Lung microvascular endothelial cell (primary cell): ENCODE measurements around the gene PRKAA1. TPM values are rescaled to one million over a fixed set of nuclear protein-coding genes. Genes with fewer than 3 reads are reported as not detected.
"Not testable (repeated sequence)": the region's sequence is repeated elsewhere in the genome, so short reads cannot be mapped to it uniquely, and the experiment has no call there.

Source experiments
- DNase-seq, 2 donors: peaks; one replicate each; pipeline versions ENCODE4 v3.0.0 to v3.0.0-alpha.2; 2010; ENCODE audit warnings: low read depth in 2 of 2
- total RNA-seq: library from RNA; depleted of rRNA; stranded (reverse); fragments of >200 nt; gene quantifications from 2 replicates; pipeline ENCODE4 v1.2.1, GENCODE V29; 2014

The PRKAA1 gene
- total RNA-seq, 1 donor from 2014 or later: 81.3 TPM

DNA sequence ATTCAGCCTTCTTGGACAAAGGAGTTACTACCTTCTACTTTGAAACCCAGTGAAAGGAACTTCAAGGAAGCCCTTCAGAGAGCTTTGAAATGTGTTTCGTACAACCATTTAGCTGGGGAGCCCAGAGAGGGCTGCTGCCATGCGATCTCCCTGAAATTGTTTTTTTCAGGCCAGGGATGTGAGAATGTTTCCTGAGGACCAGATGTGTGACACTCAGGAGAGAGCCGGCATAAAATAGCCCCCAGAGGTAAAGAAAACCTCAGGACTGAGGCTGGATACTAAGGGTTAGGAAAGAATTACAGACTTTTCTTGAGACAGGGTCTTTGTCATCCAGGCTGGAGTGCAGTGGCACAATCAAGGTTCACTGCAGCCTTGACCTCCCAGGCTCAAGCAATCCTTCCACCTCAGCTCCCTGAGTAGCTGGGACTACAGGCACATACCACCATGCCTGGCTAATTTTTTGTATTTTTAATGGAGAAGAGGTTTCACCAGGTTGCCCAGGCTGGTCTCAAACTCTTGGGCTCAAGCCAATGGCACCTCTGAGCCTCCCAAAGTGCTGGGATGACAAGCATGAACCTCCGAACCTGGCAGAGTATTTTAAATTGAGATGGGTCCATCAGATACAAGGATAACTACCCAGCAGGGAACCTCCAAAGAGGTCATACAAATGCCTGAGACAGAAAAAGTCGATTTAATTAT lies 28.5 kb upstream of the PRKAA1 start:
- DNase-seq: no peak

DNA sequence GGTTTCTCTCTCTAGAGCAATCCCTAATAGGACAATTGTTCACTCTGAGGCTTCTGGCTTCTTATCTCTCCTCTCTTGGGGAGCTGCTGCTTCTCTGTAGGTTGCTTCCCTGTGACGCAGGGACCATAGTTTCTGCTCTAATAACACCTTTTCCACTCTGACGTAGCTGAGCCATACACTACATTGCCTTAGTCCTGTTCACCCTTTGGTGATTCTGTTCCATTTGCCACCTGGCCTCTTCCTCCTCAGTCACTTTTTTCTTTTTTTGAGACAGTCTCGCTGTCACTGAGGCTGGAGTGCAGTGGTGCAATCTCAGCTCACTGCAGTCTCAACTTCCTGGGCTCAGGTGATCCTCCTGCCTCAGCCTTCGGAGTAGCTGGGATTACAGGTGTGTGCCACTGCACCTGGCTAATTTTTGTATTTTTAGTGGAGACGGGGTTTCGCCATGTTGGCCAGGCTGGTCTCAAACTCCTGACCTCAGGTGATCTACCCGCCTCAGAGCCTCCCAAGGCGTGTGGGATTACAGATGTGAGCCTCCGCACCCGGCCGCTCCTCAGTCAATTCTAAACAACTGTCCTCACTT lies 27.4 kb upstream of the PRKAA1 start:
- not testable (repeated sequence) for DNase-seq

DNA sequence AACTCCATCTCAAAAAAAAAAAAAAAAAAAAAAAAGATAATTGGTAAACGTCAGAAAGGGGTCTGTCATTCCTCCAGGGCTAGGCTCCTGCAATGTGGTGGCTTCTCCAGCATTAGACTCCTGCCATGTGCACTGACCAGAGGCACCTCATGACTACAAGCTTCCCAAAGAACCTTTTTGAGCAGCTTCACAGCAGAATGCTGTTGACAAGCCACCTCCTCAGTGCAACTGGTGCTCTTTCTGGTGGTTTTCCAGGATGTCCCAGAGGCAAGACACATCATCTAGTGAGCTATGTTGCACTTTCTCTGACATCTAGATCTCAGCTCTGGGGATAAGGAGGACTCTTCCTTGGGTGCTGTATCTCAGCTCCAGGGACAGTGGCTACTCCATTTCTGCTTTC lies 25.3 kb upstream of the PRKAA1 start:
- DNase-seq: no peak

GRCh38 chr5:40813698-40814281 lies 15.6 kb upstream of the PRKAA1 start:
- no peak for DNase-seq

DNA sequence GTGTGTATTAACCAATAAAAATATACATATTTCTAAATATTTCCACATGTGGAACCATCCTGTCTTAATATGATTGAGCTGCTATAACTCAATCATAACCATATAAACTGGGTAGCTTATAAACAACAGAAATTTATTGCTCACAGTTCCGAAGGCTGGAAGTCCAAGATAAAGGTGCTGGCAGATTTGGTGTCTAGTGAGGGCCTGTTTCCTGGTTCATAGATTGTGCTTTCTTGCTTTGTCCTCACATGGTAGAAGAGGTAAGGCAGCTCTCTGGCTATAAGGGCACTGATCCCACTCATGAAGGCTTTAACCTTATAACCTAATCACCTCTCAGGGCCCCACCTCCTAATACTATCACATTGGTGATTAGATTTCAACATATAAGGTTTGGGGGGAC lies 14.0 kb upstream of the PRKAA1 start:
- no peak for DNase-seq

- no peak for DNase-seq
Observed at GRCh38 chr5:40801771-40802562, 3.8 kb upstream of the PRKAA1 start.

DNA sequence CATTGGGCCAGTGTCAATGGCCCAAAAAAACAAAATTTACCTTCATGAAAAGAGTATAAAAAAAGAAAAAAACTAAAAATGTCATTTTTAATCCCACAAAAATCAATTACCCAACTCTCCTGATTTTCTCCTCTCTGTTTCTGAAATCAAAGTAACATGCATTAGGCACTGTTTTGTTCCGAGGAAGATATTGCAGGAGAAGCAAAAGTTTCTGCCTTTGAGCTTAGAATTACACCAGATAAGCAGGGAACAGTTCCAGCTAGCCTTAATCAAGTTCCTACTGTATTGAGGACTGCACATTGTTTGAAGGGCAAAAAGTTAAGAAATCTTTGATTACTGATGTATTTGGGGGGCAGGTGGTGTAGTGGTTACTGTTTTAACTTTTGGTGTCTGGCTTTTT lies 1.1 kb upstream of the PRKAA1 start:
- DNase-seq: no peak

DNA sequence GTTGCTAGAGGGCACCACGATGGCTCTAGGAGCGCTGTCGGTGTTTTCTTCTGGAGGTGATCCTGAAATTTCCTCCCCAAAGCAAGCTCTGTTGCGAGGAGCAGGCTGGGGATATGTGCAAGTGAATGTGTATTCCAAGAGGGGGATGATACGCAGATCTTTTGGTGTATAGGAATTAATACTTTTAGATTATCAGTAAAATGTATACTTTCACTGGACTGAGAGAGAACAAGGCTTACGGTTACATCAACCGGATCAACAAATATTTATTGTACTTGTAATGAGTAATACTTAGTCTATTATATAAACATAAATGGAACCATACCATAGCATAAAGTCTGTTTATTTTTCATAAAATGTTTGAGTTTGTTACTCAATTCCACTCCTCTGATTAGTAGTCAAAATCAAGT lies 632 bp upstream of the PRKAA1 start:
- DNase-seq: peak in 1 of 2 donors; percentile 67

- peak; percentile 33 to 90 for DNase-seq
Observed at GRCh38 chr5:40797273-40798011, 732 bp downstream of the PRKAA1 start.

DNA sequence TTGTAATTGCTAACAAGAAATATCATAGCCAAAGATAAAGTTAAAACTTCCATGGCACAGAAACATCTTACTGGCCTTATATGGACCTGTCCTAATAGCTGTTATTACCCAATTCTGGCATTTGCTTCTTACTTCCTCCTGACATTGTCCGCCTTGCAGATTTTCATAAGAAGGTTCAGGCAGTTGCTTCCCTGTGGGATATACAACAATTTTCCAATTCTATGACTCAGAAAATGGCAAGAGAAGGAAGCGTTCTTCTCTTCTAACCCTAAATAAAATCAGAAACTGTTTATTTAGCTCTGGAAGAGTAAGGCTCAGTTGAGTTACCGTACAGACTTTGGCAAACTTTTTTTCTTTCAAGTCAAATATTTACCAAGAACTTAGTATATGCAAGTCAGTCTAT lies 1.7 kb downstream of the PRKAA1 start:
- DNase-seq: peak in 1 of 2 donors; percentile 46

DNA sequence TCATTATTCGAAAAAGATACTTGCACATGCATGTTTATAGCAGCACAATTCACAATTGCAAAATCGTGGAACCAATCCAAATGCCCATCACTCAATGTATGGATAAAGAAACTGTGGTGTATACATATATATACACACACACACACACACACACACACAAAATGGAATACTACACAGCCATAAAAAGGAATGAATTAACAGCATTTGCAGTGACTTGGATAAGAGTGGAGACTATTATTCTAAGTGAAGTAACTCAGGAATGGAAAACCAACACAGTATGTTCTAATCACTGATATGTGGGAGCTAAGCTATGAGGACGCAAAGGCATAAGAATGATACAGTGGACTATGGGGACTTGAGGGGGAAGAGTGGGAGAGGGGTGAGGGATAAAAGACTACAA lies 3.3 kb downstream of the PRKAA1 start:
- DNase-seq: not testable (repeated sequence)

DNA sequence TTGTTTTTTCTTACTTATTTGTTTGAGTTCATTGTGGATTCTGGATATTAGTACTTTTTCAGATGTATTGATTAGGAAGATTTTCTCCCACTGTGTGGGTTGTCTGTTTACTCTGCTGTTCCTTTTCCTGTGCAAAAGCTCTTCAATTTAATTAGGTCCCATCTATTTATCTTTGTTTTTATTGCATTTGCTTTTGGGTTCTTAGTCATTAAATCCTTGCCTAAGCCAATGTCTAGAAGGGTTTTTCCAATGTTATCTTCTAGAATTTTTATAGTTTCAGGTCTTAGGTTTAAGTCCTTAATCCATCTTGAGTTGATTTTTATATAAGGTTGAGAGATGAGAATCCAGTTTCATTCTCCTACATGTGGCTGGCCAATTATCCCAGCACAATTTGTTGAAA lies 3.8 kb downstream of the PRKAA1 start:
- DNase-seq: not testable (repeated sequence)

DNA sequence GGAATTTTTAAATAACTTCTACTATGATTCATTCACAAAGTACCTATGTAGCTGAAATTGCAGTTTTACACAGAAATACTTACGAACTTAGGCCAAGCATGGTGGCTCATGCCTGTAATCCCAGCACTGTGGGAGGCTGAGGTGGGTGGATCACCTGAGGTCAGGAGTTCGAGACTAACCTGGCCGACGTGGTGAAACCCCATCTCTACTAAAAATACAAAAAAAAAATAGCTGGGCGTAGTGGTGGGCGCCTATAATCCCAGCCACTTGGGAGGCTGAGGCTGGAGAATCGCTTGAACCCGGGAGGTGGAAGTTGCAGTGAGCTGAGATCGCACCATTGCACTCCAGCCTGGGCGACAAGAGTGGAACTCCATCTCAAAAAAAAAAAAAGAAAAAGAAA lies 5.5 kb downstream of the PRKAA1 start:
- not testable (repeated sequence) for DNase-seq

DNA sequence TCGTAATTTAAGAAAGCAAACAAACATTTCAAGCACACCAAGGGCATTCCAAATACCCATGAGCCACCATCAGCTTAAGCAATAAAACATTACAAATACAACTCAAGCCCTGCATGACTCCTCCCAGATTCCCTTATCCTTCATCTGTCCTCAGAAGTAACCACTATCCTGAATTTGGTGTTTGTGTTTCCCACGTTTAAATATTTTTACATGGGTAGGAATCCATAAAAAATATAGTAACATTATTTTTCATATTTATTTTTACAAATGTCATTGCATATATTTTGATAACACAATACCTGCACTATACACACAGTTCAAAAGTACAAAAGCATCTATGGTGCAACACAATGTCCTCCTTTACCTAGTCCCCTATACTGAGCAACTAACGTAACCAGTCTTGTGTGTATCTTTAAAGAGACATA lies 6.4 kb downstream of the PRKAA1 start:
- no peak for DNase-seq

GRCh38 chr5:40790947-40791593 lies 7.1 kb downstream of the PRKAA1 start:
- DNase-seq: peak in 1 of 2 donors; percentile 12

DNA sequence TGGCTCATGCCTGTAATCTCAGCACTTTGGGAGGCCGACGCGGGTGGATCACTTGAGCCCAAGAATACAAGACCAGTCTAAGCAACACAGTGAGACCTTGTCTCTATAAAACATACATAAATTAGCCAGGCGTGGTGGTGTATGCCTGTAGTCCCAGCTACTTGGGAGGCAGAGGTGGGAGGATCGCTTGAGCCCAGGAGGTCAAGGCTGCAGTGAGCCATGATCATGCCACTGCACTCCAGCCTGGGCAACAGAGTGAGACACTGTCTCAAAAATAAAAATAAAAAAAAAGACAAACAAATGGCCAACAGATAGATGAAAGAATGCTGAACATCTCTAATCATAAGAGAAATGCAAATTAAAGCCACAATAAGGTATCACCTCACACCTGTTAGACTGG lies 9.2 kb downstream of the PRKAA1 start:
- not testable (repeated sequence) for DNase-seq

DNA sequence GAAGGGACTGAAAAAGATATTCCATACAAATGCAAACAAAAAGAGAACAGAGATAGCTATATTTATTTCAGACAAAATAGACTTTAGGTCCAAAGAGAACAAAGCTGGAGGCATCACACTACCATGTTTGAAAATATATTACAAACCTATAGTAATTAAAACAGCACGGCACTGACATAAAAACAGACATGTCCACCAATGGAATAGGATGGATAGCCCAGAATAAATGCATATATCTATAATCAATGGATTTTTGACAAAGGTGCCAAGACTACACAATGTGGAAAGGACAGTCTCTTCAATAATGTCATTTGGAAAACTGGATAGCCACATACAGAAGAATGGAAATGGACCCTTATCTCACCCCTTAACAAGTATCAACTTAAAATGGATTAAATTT lies 10.2 kb downstream of the PRKAA1 start:
- no peak for DNase-seq

GRCh38 chr5:40786664-40787063 lies 11.5 kb downstream of the PRKAA1 start:
- DNase-seq: not testable (repeated sequence)

- no peak for DNase-seq
Observed at GRCh38 chr5:40784916-40785315, 13.3 kb downstream of the PRKAA1 start.

GRCh38 chr5:40784027-40784653 lies 14.0 kb downstream of the PRKAA1 start:
- DNase-seq: no peak
